Large intestine (tissue), 3 donors: Measurements from ENCODE around the gene WASL. TPM values are rescaled to one million over a fixed set of nuclear protein-coding genes. Genes with fewer than 3 reads are reported as not detected.

Experiments used
- DNase-seq, 2 donors: peaks; one replicate each; pipeline versions ENCODE4 v3.0.0 to v3.0.0-alpha.2; 2013
- H3K27ac ChIP-seq: one replicate; pipeline ENCODE4 v1.5.1; 2013; ENCODE audit warnings: low read length
- H3K27me3 ChIP-seq: 2 replicates; pipeline ENCODE4 v1.6.1; 2013; ENCODE audit warnings: low read length; ENCODE audit not compliant: control insufficient read depth, insufficient read depth
- H3K36me3 ChIP-seq: 2 replicates; pipeline ENCODE4 v1.6.1; 2013; ENCODE audit warnings: low read length; ENCODE audit not compliant: control insufficient read depth, insufficient read depth
- H3K4me1 ChIP-seq: one replicate; pipeline ENCODE4 v1.6.1; 2013; ENCODE audit warnings: low read length; ENCODE audit not compliant: control insufficient read depth, insufficient read depth
- H3K4me3 ChIP-seq: one replicate; pipeline ENCODE4 v1.5.1; 2013; ENCODE audit warnings: low read length
- H3K9me3 ChIP-seq: one replicate; pipeline ENCODE4 v1.6.1; 2013; ENCODE audit warnings: mild to moderate bottlenecking, low read depth, low read length, moderate library complexity; ENCODE audit not compliant: control insufficient read depth
- WGBS: methylation state at CpG from one replicate; pipeline ENCODE4 v1.1.5; 2013; ENCODE audit warnings: low lambda C conversion rate; ENCODE audit not compliant: insufficient coverage; 5-methylcytosine and 5-hydroxymethylcytosine counted together
- polyA plus RNA-seq: library from polyadenylated mRNA; unstranded; fragments of 120-200 nt; gene quantifications from one replicate; pipeline ENCODE4 v1.2.1, GENCODE V29; 2013

WASL gene
- polyA plus RNA-seq, 1 donor: 60.7 TPM

GRCh38 chr7:123751821-123752220, 3.0 kb upstream of the WASL start:
- no peak for DNase-seq
- Histone ChIP-seq H3K4me1 (peaks cover 5% of the 10 kb centered on the region), H3K27ac (no peak overlapping the region), H3K36me3 (no peaks in the 10 kb centered on the region), H3K27me3 (no peaks in the 10 kb centered on the region), H3K9me3 (no peaks in the 10 kb centered on the region), H3K4me3 (no peak overlapping the region)
- WGBS: no CpG with 5 or more reads among the region's 1 CpG

DNA sequence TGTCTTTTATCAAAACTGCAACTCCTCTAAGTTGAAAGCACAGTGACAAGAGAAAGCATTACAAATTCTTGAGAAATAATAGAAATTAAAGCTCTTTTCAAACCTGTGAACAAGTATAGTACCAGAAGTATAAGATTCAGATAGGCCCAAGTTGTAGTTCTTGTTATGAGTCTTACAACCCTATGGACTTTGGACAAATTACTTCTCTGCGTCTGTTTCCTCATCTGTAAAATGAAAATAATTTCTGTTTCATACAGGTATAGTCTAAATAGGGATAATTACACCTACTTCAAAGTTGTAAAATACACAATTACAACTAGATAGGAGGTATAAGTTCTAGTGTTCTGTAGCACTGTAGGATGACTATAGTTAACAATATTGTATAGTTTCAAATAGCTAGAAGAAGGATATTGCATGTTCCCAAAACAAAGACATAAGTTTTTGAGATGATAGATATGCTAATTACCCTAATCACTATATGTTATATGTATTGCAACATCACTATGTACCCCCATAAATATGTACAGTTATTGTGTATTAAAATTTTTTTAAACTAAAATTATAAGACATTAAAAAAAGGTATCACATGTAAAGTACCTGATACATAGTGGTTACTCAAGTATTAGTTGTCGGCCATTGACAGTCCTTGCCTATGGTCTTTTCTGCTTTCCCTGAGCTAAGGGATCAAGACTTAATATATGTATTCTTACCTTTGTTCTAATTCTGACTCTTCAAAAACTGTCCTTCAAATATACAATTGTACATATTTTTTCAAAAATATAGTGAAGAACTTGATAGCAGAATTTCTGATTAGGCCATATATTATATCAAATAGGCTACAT, 1.8 kb upstream of the WASL start:
- Histone ChIP-seq H3K4me1 (peaks cover 12% of the 10 kb centered on the region), H3K9me3 (no peaks in the 10 kb centered on the region), H3K27me3 (no peaks in the 10 kb centered on the region), H3K36me3 (no peaks in the 10 kb centered on the region), H3K27ac (peak overlapping the region; percentile 99), H3K4me3 (peak overlapping the region; percentile 82)
- peak in 1 of 2 donors; percentile 41 for DNase-seq
- no CpG with 5 or more reads among the region's 2 CpGs for WGBS

DNA sequence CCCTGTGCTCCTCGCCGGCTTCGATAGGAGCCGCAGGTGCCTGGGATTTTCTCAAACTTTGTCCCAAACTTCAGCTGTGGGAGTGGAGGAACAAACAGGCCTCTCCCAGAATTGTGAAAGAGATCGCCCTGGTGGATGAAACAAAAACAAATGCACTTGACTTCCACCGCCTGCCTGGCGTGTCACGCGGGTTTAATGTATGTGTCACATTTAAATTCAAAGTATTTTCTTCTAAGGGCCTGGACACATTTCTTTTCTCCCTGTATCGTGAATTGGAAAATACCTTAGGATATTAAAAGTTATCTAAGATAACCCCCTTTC, 694 bp upstream of the WASL start:
- 20% methylated on average over 1 of the region's 10 CpGs for WGBS
- Histone ChIP-seq H3K27ac (peak overlapping the region; percentile 99), H3K4me1 (peaks cover 16% of the 10 kb centered on the region), H3K9me3 (no peaks in the 10 kb centered on the region), H3K4me3 (peak overlapping the region; percentile 82), H3K27me3 (no peaks in the 10 kb centered on the region), H3K36me3 (no peaks in the 10 kb centered on the region)
- peak in 1 of 2 donors; percentile 56 for DNase-seq

DNA sequence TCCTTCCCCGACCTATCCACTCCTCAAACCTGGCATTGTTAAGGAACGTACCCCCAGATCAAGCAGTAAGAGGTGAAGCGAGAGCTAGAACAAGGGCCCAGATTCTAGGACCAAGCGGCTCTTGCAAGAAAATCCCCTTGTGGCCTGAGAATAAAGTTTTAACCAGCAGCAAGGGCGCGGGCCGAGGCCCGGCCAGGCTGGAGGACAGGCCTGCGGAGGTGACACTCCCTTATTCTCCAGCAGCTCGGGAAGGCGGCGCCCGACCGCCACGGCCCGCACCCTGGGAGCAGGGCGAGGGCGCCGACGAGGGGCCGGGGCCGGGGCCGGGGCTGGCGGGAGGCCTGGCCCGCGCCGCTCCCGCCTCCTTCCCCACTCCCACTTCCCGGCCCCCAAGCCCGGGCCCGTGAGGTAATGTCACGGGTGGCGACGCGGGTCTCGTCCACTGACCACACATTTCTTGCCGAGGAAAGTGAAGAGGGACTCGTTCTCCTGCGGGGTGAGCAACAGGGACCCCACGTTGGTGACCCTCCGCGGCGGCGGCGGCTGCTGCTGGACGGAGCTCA, 551 bp downstream of the WASL start:
- H3K9me3 ChIP-seq: no peaks in the 10 kb centered on the region
- peaks cover 15% of the 10 kb centered on the region for H3K4me1 ChIP-seq
- H3K36me3 ChIP-seq: no peaks in the 10 kb centered on the region
- no CpG with 5 or more reads among the region's 46 CpGs for WGBS
- peak in 1 of 2 donors; percentile 67 for DNase-seq
- no peaks in the 10 kb centered on the region for H3K27me3 ChIP-seq
- peak overlapping the region; percentile 96 for H3K27ac ChIP-seq
- H3K4me3 ChIP-seq: peak overlapping the region; percentile 93

GRCh38 chr7:123747620-123748141, 1.1 kb downstream of the WASL start:
- H3K27me3 ChIP-seq: no peaks in the 10 kb centered on the region
- WGBS: 0% methylated on average over 1 of the region's 12 CpGs
- peak; percentile 57 to 77 for DNase-seq
- H3K27ac ChIP-seq: peak overlapping the region; percentile 96
- H3K4me1 ChIP-seq: peaks cover 17% of the 10 kb centered on the region
- H3K9me3 ChIP-seq: no peaks in the 10 kb centered on the region
- peak overlapping the region; percentile 93 for H3K4me3 ChIP-seq
- no peaks in the 10 kb centered on the region for H3K36me3 ChIP-seq

DNA sequence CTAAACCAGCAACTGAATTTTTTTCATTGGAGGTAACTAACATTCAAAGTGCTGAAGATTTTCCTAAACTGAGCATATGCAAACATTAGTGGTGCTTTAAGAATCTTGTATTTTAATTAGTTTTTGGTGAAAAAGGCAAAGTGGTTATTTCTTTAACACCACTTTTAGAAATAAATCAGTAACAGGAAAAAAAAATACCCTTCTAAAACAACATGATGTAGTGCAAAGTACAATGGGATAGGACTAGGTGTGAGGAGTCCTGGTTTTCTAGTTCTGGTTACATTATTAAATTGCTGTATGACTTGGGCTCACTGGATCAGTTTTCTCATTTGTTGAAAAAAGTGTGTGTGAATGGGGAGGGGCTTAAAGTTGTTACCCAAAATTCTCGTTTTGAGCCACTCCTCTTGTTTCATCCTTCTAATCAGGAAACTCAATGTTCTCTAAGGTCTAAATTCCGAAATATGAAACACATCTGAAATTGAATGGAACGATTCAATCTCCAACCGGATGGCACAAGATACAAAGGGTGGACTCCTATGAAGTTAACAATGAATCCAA, 1.8 kb downstream of the WASL start:
- Histone ChIP-seq H3K36me3 (no peaks in the 10 kb centered on the region), H3K4me1 (peaks cover 18% of the 10 kb centered on the region), H3K4me3 (peak overlapping the region; percentile 93), H3K27ac (peak overlapping the region; percentile 96), H3K9me3 (no peaks in the 10 kb centered on the region), H3K27me3 (no peaks in the 10 kb centered on the region)
- DNase-seq: peak in 1 of 2 donors; percentile 55
- 5% methylated on average over 3 of the region's 4 CpGs for WGBS

DNA sequence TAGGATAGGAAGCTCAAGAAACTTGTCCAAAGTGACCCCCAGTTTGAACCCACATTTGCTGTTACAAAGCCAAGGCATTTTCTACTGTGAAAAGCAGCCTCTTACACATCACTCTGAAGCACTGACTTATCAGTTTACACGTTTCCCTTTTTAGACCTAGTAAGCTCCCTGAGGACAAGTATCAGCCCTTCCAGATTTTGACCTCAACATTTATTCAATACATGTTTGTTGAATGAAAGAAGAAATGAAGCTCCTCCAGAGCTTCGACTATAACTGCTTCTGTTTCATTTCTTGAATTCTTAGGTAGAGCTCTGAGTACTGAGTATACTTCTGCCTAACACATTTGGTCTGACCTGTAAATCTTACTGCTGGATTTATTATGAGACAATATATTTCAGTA, 2.7 kb downstream of the WASL start:
- DNase-seq: no peak
- peak overlapping the region; percentile 93 for H3K4me3 ChIP-seq
- H3K27ac ChIP-seq: peak overlapping the region; percentile 96
- H3K36me3 ChIP-seq: no peaks in the 10 kb centered on the region
- H3K9me3 ChIP-seq: no peaks in the 10 kb centered on the region
- 20% methylated on average over 1 of the region's 2 CpGs for WGBS
- H3K27me3 ChIP-seq: no peaks in the 10 kb centered on the region
- peaks cover 25% of the 10 kb centered on the region for H3K4me1 ChIP-seq

DNA sequence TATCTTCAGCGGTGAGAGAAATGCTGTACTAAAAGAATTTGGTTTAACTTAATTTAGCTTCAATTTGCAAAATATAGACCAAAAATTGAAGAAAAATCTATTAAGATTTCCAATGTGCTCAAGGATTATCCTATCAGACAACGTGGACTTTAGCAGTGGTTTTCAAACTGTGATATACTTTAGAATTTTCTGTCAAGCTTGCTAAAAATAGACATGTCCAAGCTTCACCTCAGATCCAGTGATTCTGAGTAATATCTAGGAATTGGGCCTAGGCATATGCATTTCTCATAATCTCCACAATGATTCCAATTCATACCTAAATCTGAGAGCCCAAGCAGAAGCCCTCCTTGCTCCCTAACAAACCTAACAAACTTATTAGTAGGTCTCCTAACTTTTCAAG, 3.4 kb downstream of the WASL start:
- H3K4me3 ChIP-seq: peak overlapping the region; percentile 93
- peaks cover 30% of the 10 kb centered on the region for H3K4me1 ChIP-seq

GRCh38 chr7:123744416-123744815, 4.4 kb downstream of the WASL start:
- Histone ChIP-seq H3K27me3 (no peaks in the 10 kb centered on the region), H3K4me1 (peaks cover 32% of the 10 kb centered on the region), H3K9me3 (no peaks in the 10 kb centered on the region), H3K4me3 (no peak overlapping the region), H3K27ac (no peak overlapping the region), H3K36me3 (no peaks in the 10 kb centered on the region)
- whole genome bisulfite sequencing: 33% methylated on average over 1 of the region's 1 CpG
- DNase-seq: no peak

More for the DNA sequence above, 3.4 kb downstream of the WASL start:
- no peaks in the 10 kb centered on the region for H3K36me3 ChIP-seq
- peak overlapping the region; percentile 96 for H3K27ac ChIP-seq
- no peaks in the 10 kb centered on the region for H3K27me3 ChIP-seq
- DNase-seq: peak in 1 of 2 donors; percentile 17
- H3K9me3 ChIP-seq: no peaks in the 10 kb centered on the region
- no CpG with 5 or more reads among the region's 2 CpGs for WGBS

GRCh38 chr7:123741940-123742339, 6.9 kb downstream of the WASL start:
- no peak for DNase-seq
- H3K4me3 ChIP-seq: no peak overlapping the region
- H3K9me3 ChIP-seq: no peaks in the 10 kb centered on the region
- H3K27me3 ChIP-seq: no peaks in the 10 kb centered on the region
- no peaks in the 10 kb centered on the region for H3K36me3 ChIP-seq
- H3K27ac ChIP-seq: no peak overlapping the region
- peaks cover 45% of the 10 kb centered on the region for H3K4me1 ChIP-seq
